Measurements from ENCODE around the gene NDEL1.

GRCh38 chr17:8443756-8444155, 8.1 kb downstream of the NDEL1 start:
- no peak for TF ChIP-seq CTCF (conservative IDR thresholded peaks at IDR 0.05; ENCODE audit: low read depth, low read length)
- no peak for TF ChIP-seq EZH2 (IDR thresholded peaks at IDR 0.05; ENCODE audit: borderline replicate concordance, low read depth, low read length, poor library complexity, severe bottlenecking)

Measured in A673 (cell line).